H1 (cell line): Measurements from ENCODE around the gene CLEC10A. TPM values are rescaled to one million over a fixed set of nuclear protein-coding genes. Genes with fewer than 3 reads are reported as not detected.

Experiments used
- CTCF ChIA-PET: fragments of 300-600 bp; sonication (Branson Sonifier 250); formaldehyde crosslinking; loops from one replicate; lab custom pipeline; 2021; ENCODE audit not compliant: partially characterized antibody; lab: Charles Lee
- POLR2A ChIA-PET: fragments of 300-600 bp; sonication (Branson Sonifier 250); formaldehyde crosslinking; loops from one replicate; lab custom pipeline; 2021; ENCODE audit warnings: inconsistent platforms; ENCODE audit not compliant: partially characterized antibody; lab: Charles Lee
- DNase-seq, 2 experiments: peaks; one replicate each; pipeline versions ENCODE4 v3.0.0 to v3.0.0-alpha.2; 2010 to 2022; ENCODE audit warnings: low spot score in 2 of 2, low read depth in 1 of 2, mixed read lengths in 1 of 2
- FAIRE-seq: peaks from 2 replicates; lab custom pipeline; 2011; peaks lifted over from hg19 to GRCh38; lab: Jason Lieb, UNC
- H2AFZ ChIP-seq: 2 replicates; pipeline ENCODE4 v1.8.1; 2012; ENCODE audit warnings: low read length, inconsistent platforms
- H2AK5ac ChIP-seq: 2 replicates; pipeline ENCODE4 v1.6.1; 2013; ENCODE audit warnings: low read depth, low read length
- H2BK120ac ChIP-seq: replicated peaks from 2 replicates; pipeline ENCODE3; 2013; ENCODE audit warnings: low read depth, low read length, inconsistent platforms
- H2BK12ac ChIP-seq: 2 replicates; pipeline ENCODE4 v1.6.1; 2013; ENCODE audit warnings: low read depth, low read length
- H2BK15ac ChIP-seq: 2 replicates; pipeline ENCODE4 v1.6.1; 2013; ENCODE audit warnings: low read length
- H2BK20ac ChIP-seq: 2 replicates; pipeline ENCODE4 v1.6.1; 2013; ENCODE audit warnings: low read length
- H2BK5ac ChIP-seq: 2 replicates; pipeline ENCODE4 v1.6.1; 2013; ENCODE audit warnings: low read depth, low read length
- H3K14ac ChIP-seq: 2 replicates; pipeline ENCODE4 v1.6.1; 2013; ENCODE audit warnings: inconsistent platforms; ENCODE audit not compliant: insufficient read length
- H3K18ac ChIP-seq: 2 replicates; pipeline ENCODE4 v1.6.1; 2013; ENCODE audit warnings: low read length; ENCODE audit errors: extremely low read depth
- H3K23ac ChIP-seq: 2 replicates; pipeline ENCODE4 v1.6.1; 2013; ENCODE audit warnings: inconsistent platforms; ENCODE audit not compliant: insufficient read length
- H3K23me2 ChIP-seq: 2 replicates; pipeline ENCODE4 v1.6.1; 2013; ENCODE audit warnings: low read depth, low read length
- H3K27ac ChIP-seq: 2 replicates; pipeline ENCODE4 v1.6.1; 2011; ENCODE audit warnings: low read depth, low read length, inconsistent platforms
- H3K27me3 ChIP-seq, 4 experiments: replicated peaks in 1 of 4; 1 replicate in 1 of 4; 2 replicates in 3 of 4; pipeline versions ENCODE4 v1.6.1 to v1.8.1; 2011 to 2013; ENCODE audit warnings: low read length in 3 of 4, mild to moderate bottlenecking in 3 of 4, inconsistent platforms in 2 of 4, mixed read lengths in 2 of 4, moderate library complexity in 1 of 4; ENCODE audit not compliant: control insufficient read depth in 3 of 4, insufficient read depth in 3 of 4; ENCODE audit errors: extremely low read depth in 1 of 4
- H3K36me3 ChIP-seq, 4 experiments: 2 replicates each; pipeline versions ENCODE4 v1.6.1 to v1.8.1; 2011 to 2013; ENCODE audit warnings: mild to moderate bottlenecking in 4 of 4, low read length in 3 of 4, moderate library complexity in 2 of 4, control low read depth in 1 of 4, inconsistent platforms in 1 of 4; ENCODE audit not compliant: insufficient read depth in 4 of 4, control insufficient read depth in 2 of 4
- H3K4ac ChIP-seq: replicated peaks from 2 replicates; pipeline ENCODE3; 2013; ENCODE audit warnings: low read length, low read depth, mixed read lengths, inconsistent platforms; ENCODE audit not compliant: insufficient read length
- H3K4me1 ChIP-seq, 4 experiments: replicated peaks in 1 of 4; 1 replicate in 1 of 4; 2 replicates in 3 of 4; pipeline versions ENCODE4 v1.6.1 to v1.8.1; 2011 to 2013; ENCODE audit warnings: low read length in 3 of 4, inconsistent platforms in 2 of 4, mixed read lengths in 1 of 4; ENCODE audit not compliant: insufficient read depth in 4 of 4, control insufficient read depth in 3 of 4
- H3K4me2 ChIP-seq, 2 experiments: 2 replicates each; pipeline versions ENCODE4 v1.6.1 to v1.8.1; 2011 to 2013; ENCODE audit warnings: low read depth in 2 of 2, low read length in 2 of 2, control low read depth in 1 of 2, inconsistent platforms in 1 of 2, mild to moderate bottlenecking in 1 of 2; ENCODE audit not compliant: insufficient read depth in 1 of 2
- H3K4me3 ChIP-seq, 4 experiments: fragments of 200-600, 300-600 bp in 1 of 4; sonication (generic), shearing (Covaris generic), sonication (Bioruptor Twin) in 1 of 4; 2 replicates each; pipeline versions ENCODE4 v1.5.1 to v1.8.1; 2011 to 2016; ENCODE audit warnings: low read length in 4 of 4, low read depth in 3 of 4, control low read depth in 2 of 4, inconsistent platforms in 2 of 4, mild to moderate bottlenecking in 2 of 4, mixed read lengths in 1 of 4, moderate library complexity in 1 of 4; ENCODE audit not compliant: insufficient read depth in 2 of 4; ENCODE audit errors: extremely low read depth in 1 of 4
- H3K56ac ChIP-seq: replicated peaks from 2 replicates; pipeline ENCODE3; 2013; ENCODE audit warnings: low read depth, mild to moderate bottlenecking, mixed read lengths, low read length, inconsistent platforms; ENCODE audit not compliant: insufficient read length
- H3K79me1 ChIP-seq: 2 replicates; pipeline ENCODE4 v1.6.1; 2013; ENCODE audit warnings: low read depth, low read length, control low read depth
- H3K79me2 ChIP-seq, 2 experiments: 2 replicates each; pipeline versions ENCODE4 v1.6.1 to v1.8.1; 2012 to 2013; ENCODE audit warnings: low read length in 2 of 2, mild to moderate bottlenecking in 2 of 2, inconsistent platforms in 1 of 2; ENCODE audit not compliant: insufficient read depth in 2 of 2, control insufficient read depth in 1 of 2
- H3K9ac ChIP-seq, 4 experiments: replicated peaks in 1 of 4; 1 replicate in 1 of 4; 2 replicates in 3 of 4; pipeline versions ENCODE4 v1.6.1 to v1.8.1; 2011 to 2013; ENCODE audit warnings: low read depth in 3 of 4, low read length in 3 of 4, control low read depth in 2 of 4, mild to moderate bottlenecking in 2 of 4, moderate library complexity in 2 of 4, inconsistent platforms in 1 of 4; ENCODE audit errors: extremely low read depth in 1 of 4
- H3K9me3 ChIP-seq, 2 experiments: 2 replicates each; pipeline versions ENCODE4 v1.6.1 to v1.8.1; 2012 to 2013; ENCODE audit warnings: mild to moderate bottlenecking in 2 of 2, moderate library complexity in 2 of 2, control low read depth in 1 of 2, inconsistent platforms in 1 of 2, low read depth in 1 of 2, low read length in 1 of 2, mixed read lengths in 1 of 2; ENCODE audit not compliant: insufficient read depth in 2 of 2
- H4K20me1 ChIP-seq, 2 experiments: replicated peaks in 1 of 2; 2 replicates each; pipeline versions ENCODE3 to v1.8.1; 2011 to 2013; ENCODE audit warnings: inconsistent platforms in 2 of 2, low read length in 2 of 2, mild to moderate bottlenecking in 1 of 2; ENCODE audit not compliant: insufficient read depth in 2 of 2, control insufficient read depth in 1 of 2
- H4K5ac ChIP-seq: 2 replicates; pipeline ENCODE4 v1.6.1; 2013; ENCODE audit warnings: low read length, low read depth, mixed read lengths, inconsistent platforms; ENCODE audit not compliant: insufficient read length
- H4K8ac ChIP-seq: 2 replicates; pipeline ENCODE4 v1.8.0; 2013; ENCODE audit warnings: mild to moderate bottlenecking, moderate library complexity, low read length, inconsistent platforms; ENCODE audit not compliant: insufficient read depth; ENCODE audit errors: extremely low read depth
- H4K91ac ChIP-seq: replicated peaks from 2 replicates; pipeline ENCODE3; 2013; ENCODE audit warnings: low read length, mixed read lengths, inconsistent platforms; ENCODE audit not compliant: insufficient read length
- CREB1 ChIP-seq: IDR thresholded peaks from 2 replicates; pipeline ENCODE4 v1.6.1; 2012; ENCODE audit warnings: inconsistent platforms
- NANOG ChIP-seq: IDR thresholded peaks from 2 replicates; pipeline ENCODE4 v1.6.1; 2011; ENCODE audit warnings: low read length, low read depth, mild to moderate bottlenecking, inconsistent platforms; ENCODE audit not compliant: insufficient read depth, poor library complexity, severe bottlenecking
- WGBS, 2 experiments: shearing (Covaris generic) in 1 of 2; methylation state at CpG; one replicate each; pipeline versions ENCODE4 v1.1.6 to v1.1.7; 2013 to 2015; ENCODE audit warnings: low lambda C conversion rate in 2 of 2, mixed read lengths in 2 of 2, inconsistent platforms in 1 of 2, low coverage in 1 of 2, missing lambda C conversion rate in 1 of 2; ENCODE audit not compliant: insufficient replicate concordance in 2 of 2, insufficient coverage in 1 of 2, insufficient read length in 1 of 2; ENCODE audit errors: extremely low coverage in 1 of 2, missing lambda C conversion rate in 1 of 2; 5-methylcytosine and 5-hydroxymethylcytosine counted together
- polyA plus RNA-seq, 7 experiments: library from polyadenylated mRNA; depleted of rRNA in 3 of 7; stranded (reverse) in 5 of 7; unstranded in 2 of 7; fragments of >200 nt in 5 of 7; fragments of 200-250 nt in 2 of 7; gene quantifications; 1 replicate in 5 of 7; 2 replicates in 1 of 7; 4 replicates in 1 of 7; pipeline versions ENCODE4 v1.2.1 to v1.2.3, GENCODE V29; 2011 to 2013; ENCODE audit warnings: missing spikeins in 2 of 7, mixed read lengths in 2 of 7
- total RNA-seq: library from RNA; stranded (reverse); fragmentation: NEBNext Ultra II Directional; extraction: Animal tissue kit (Norgen Biotek cat#: 25700); gene quantifications from 2 replicates; pipeline ENCODE4 v1.2.1, GENCODE V29; 2021

CLEC10A gene
- total and polyA plus RNA-seq, 2 of the 8 experiments (the other 6 are each of a cell fraction or from before 2014, with no cell fraction given), result not detected

GRCh38 chr17:7078711-7079110 lies 1.3 kb downstream of the CLEC10A start:
- no peaks in the 10 kb centered on the region for H3K23me2 ChIP-seq
- no peak overlapping the region for H2BK12ac ChIP-seq
- no peak overlapping the region for H2AFZ ChIP-seq
- no peak overlapping the region for H3K14ac ChIP-seq
- H3K56ac ChIP-seq, result no peak overlapping the region
- H4K20me1 ChIP-seq, result no peaks in the 10 kb centered on the region
- H2BK20ac ChIP-seq, result no peak overlapping the region
- ChIA-PET CTCF (interaction anchor here (1.1 to 1.3 kb wide), 3 partner anchors 20 to 58 kb away, joined by 3 to 4 read pairs (median 4); no protein-coding TSS in a partner anchor), POLR2A (no interaction called here)
- no peaks in the 10 kb centered on the region for H3K4me1 ChIP-seq
- H4K91ac ChIP-seq, result no peak overlapping the region
- no peak for DNase-seq
- H4K8ac ChIP-seq, result no peak overlapping the region
- WGBS, 2 experiments, result 96% methylated on average over 10 of the region's 10 CpGs; no CpG with 5 or more reads in 1 of the 2 experiments
- no peaks in the 10 kb centered on the region for H3K79me1 ChIP-seq
- no peak overlapping the region for H4K5ac ChIP-seq
- no peak overlapping the region for H3K9ac ChIP-seq
- no peak overlapping the region for H3K23ac ChIP-seq
- no peak overlapping the region for H2AK5ac ChIP-seq
- no peak overlapping the region for H3K18ac ChIP-seq
- H3K27me3 ChIP-seq, result no peaks in the 10 kb centered on the region
- H3K4me3 ChIP-seq, result no peak overlapping the region
- H3K27ac ChIP-seq, result no peak overlapping the region
- H3K36me3 ChIP-seq, result no peaks in the 10 kb centered on the region
- no peak for FAIRE-seq
- H2BK120ac ChIP-seq, result no peak overlapping the region
- no peak overlapping the region for H3K4me2 ChIP-seq
- TF ChIP-seq CREB1 (no peak), NANOG (no peak)
- TF ChIP-seq, all 59 proteins: peak for 0
- H2BK15ac ChIP-seq, result no peak overlapping the region
- H3K79me2 ChIP-seq, result no peaks in the 10 kb centered on the region
- H3K9me3 ChIP-seq, result no peaks in the 10 kb centered on the region
- no peak overlapping the region for H3K4ac ChIP-seq
- H2BK5ac ChIP-seq, result no peak overlapping the region
